Pons (tissue), 1 donor: ENCODE data around the gene ZNF275.
"Not testable (repeated sequence)": the region's sequence is repeated elsewhere in the genome, so short reads cannot be mapped to it uniquely, and the experiment has no call there.

Experiments used
- DNase-seq: peaks from one replicate; pipeline ENCODE4 v3.0.0-alpha.2; 2016; ENCODE audit warnings: low spot score

ZNF275 gene

DNA sequence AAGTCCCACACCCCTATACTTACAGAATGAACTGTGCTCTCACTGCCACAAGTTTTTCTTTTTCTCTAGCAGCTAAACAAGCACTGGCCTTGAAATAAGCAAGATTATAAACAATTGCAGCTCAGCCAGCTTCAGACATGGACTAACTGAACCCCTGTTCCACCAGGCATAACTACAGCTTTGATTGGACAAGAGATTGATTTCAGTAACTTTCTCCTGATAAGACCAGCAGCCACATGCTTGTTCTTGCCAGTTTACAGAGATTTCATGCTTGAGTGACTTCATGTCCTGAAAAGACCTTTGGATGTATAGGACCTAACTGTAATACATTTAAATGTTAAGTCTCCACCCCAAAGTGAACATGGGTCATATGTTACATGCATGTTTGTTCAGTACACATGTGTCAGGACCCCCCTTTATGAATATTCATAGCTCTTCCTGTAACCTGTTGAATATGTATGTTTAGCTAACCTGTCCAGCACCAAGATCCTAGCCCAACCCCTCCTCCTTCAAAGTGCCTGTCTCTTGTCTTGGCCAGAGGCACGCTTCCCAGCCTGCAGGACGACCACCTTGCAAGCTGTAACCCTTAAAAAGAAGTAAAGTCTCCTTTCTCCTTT is 27.9 kb downstream of the ZNF275 start:
- no peak for DNase-seq

DNA sequence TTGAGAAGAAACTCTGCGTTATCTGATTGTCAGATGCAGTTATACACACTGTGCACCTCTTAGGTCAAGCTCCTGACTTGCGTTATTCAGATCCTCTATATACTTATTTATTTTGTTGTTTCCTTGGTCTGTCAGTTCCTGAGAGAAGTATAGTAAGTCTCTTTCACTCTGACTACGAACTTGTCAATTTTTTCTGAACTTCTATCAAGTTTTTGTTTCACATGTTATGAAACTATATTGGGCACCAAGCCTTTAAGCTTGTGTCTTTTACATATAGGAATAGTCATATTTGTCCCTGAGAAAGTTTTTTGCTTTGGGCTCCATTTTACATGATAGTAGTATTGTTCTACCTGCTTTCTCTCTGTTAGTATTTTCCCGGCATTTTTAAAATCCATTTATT is 31.7 kb downstream of the ZNF275 start:
- no peak for DNase-seq

DNA sequence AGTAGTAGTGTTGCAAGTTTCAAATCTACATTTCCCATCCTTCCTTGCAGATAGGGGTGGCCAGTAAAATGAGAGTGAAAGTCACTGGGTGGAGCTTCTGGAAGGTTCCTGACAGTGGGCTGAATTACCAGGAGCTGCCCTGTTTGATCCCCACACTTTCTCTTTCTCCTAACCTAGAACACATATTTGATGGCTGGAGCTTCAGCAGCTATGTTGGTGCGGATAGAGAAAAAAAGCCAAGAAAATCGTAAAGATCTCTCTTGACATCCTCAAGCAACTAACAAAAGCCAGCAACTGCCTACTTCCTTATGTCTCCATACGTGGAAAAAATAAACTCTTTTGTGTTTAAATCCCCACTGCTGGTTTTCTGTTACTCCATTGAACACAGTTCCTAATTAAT is 32.2 kb downstream of the ZNF275 start:
- no peak for DNase-seq

DNA sequence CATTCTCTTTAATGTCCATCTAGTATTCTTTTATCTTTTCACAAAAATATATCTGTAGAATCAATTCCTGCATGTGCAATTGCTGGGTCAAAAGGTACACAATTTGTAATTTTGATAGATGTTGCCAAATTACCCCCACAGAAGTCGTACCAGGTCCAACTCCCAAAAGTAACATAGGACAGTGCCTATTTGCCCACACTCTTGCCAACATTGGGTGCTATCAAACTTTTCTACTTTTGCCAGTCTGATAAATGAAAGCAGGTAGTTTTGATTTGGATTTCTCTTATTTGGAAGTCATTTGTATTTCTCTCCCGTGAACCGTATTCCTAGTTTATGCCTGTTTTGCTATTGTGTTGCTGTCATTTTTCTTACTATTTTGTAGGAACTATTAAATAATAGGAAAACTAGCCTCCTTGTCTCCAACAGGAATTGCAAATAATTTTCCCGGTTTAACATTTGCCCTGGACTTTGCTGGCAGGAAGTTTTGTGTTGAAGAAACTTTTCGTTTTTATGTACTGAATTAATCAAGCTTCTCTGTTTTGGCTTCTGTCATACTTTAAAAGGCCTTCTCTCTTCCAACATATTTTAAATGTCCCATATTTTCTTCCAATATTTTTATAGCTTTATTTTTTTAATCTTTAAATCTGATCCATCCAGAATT is 33.1 kb downstream of the ZNF275 start:
- DNase-seq = no peak

DNA sequence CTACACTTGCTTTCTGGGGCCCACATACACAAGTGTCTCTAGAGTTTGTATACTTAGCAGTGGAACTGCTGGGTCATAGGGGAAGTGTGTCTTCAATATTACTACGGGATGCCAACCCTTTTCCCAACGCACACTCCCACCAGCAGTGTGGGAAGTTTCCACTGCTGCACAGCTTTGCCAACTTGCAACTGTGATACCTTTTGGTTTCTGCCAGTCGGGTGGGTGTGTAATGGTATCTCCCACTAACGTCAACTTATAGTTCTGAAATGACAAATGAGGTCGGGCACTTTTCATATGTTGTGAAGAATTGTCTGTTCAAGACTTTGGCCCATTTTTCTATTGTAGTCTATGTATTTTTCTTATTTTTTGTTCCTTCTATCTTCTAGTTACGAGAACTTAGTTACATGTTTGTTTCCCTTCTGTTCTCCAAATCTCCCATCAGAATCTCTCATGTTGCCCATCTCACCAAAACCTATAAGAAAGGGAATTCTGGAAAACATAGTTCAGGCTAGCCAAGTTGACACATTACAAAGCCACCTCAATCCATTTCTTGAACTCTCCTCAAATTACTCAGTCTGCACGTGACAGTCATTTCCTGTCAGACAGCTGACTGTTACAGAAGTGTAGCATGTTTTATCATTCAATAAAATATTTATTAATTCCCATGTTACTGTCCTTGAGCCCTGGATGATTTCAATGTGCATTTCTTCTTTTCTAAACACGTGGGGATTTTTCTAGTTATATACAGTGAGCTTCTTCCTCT is 36.5 kb downstream of the ZNF275 start:
- DNase-seq = no peak

DNA sequence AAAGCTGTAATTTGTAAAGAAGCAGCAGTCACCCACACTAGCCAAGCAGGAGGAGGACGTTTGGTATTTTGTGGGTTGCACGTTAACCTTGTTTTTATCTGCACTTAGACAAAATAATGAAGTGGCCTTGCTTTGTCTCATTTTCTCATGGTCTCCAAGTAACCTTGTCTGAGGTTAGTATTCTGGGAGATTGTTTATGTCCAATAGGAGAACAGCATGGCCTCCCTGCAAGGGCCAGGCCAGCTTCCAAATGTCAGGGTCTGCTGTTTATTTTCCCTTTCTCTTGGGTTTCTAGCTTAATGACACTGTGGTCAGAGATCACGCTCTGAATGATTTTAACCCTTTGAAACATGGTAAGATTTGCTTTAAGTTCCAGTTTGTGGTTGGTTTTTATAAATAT is 37.3 kb downstream of the ZNF275 start:
- DNase-seq = no peak

DNA sequence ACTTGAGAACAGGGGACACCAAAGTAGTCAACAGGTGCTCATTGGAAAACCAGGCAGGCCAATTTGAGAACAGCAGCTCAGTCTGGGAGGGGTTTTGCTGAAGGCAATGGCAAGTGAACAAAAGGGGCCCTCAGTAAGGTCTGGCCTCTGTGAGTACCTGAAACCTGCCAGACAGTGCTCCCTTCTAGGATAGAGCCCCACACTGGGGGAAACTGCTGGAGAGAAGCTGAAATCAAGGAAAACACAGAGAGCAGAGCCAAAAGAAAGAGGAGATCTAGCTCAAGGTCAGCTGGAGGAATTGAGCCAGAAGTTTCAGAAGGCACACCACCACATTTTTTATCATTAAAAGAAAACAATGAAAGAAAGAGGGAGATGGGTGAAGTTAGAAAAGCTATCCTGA is 39.0 kb downstream of the ZNF275 start:
- DNase-seq = no peak

DNA sequence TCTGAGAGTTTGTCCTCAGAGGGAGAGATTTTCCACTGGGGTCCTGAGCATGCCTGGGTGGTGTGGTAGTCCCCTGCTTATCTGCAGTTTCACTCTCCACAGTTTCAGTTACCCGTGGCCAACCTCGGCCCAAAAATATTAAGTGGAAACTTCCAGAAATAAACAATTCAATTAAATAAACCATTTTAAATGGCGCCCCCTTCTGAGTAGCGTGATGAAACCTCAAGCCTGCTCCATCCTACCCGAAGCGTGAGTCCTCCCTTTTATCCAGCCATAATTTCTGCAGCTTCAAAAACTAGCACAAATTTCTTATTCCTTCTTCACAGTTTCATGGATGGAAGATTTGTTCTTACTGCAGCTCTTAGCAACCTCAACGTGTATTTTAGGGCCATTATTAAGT is 40.5 kb downstream of the ZNF275 start:
- no peak for DNase-seq

DNA sequence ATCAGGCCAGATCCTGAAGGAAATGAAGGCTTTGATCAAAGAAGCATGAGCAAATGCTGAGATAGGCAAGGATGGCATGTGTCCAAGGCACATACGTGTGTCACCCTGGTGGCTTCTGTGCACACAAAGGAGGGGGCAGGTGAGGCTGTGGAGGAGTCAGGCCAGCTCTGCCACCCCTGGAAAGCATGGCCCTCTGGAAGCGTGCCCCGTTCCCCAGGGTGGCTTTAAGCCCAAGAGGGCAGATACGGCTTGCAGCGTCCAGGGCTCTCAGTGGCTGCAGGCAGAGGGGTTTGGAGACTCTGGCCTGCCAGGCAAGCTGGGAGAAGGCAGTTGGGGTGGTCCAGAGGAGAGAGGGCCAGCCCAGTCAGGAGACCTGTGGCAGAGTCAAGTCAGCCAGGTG is 41.6 kb downstream of the ZNF275 start:
- no peak for DNase-seq

DNA sequence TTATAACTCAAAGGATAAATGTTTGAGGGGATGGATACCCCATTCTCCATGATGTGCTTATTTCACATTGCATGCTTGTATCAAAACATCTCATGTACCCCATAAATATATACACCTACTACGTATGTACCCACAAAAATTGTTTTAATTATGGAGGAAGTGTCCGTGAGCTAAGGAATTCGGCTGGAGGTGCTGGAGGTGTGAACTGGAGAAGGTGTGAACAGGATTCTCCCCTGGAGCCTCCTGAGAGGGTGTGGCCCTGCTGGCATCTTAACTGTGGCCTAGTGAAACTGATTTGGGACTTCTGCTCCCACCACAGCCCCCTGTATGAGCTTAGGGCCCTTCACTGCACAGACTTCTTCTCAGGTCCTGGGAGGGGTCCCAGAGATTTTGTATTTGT is 43.8 kb downstream of the ZNF275 start:
- no peak for DNase-seq

DNA sequence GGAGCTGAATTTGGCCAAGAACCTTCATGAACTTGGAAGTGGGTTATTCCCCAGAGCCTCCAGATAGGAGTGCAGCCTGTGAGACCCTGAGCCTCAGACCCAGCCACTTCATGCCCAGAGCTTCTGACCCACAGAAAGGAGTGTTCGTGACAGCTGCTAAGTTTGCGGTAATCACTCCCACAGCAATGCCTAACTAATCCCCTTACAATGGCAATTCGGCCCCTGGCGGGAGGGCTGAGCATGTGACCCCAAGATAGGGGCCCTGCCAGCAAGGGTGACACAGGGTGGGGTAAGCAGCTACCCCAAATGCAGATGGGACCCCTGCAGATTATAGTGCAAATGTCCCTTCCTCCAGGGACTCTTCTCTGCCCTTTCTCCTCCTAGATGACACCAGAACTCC is 44.7 kb downstream of the ZNF275 start:
- no peak for DNase-seq

DNA sequence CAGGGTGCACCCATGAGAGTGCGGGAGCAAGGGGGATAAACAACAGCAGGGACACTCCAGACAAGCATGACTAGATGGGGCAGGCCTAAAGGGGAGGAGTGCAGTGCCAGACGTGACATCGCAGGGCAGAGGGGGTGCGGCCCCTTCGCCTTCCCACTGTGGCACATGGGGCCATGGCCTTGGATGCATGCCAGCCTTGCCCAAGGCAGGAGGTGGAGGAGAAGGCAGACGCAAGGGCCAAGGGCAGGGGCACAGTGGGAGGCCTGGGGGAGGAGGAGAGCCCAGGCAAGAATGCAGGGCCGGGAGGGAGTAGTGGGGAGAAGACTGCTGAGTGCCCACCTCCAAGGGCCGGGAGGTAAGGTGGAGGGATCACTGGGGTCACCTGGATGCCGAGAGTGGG is 45.6 kb downstream of the ZNF275 start:
- no peak for DNase-seq

DNA sequence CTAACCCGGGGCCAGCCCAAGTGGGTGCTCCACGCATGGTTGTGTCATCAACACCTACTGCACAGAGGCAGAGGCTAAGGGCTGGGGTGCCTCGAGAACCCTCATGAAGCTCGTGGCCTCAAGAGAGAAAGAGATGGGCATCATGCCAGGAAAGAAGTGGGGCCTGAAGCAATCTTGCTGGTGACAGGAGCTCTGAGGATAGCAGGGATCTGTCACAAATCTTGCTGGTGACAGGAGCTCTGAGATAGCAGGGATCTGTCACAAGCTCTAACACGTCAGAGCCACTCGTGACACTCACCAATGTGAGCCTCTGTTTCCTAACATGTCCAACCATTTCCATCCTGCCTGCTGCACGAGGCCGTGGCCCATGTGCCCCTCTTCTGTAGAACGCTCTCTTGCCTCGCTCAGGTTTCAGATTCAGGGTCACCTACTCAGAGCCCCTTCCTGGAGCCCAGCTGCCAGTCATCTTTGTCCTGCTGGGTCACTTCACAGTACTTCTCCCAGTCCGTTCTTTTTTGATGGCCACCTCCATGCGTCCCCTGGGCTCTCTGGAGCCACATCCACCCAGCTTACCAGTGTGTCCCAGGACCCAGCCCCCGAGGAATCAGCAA is 46.1 kb downstream of the ZNF275 start:
- DNase-seq = no peak

DNA sequence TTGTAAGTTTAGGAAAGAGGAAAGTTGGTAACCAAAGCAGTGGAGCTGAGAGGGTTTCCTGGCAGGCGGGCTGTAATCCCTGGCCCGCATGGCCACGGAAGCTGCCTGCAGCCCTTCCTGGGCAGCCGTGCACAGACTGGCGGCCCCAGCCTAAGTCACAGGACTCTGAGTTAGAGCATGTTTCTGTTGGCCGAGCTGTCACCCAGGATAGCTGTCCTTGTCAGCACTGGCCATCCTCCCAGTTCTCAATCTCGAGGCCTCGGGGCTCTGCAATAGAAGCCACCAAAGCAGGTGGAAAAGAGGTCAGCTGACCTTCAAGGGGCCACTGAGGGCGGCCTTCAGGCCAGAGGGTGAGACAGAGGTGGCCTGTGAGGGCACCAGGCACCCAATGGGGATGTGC is 46.7 kb downstream of the ZNF275 start:
- no peak for DNase-seq

DNA sequence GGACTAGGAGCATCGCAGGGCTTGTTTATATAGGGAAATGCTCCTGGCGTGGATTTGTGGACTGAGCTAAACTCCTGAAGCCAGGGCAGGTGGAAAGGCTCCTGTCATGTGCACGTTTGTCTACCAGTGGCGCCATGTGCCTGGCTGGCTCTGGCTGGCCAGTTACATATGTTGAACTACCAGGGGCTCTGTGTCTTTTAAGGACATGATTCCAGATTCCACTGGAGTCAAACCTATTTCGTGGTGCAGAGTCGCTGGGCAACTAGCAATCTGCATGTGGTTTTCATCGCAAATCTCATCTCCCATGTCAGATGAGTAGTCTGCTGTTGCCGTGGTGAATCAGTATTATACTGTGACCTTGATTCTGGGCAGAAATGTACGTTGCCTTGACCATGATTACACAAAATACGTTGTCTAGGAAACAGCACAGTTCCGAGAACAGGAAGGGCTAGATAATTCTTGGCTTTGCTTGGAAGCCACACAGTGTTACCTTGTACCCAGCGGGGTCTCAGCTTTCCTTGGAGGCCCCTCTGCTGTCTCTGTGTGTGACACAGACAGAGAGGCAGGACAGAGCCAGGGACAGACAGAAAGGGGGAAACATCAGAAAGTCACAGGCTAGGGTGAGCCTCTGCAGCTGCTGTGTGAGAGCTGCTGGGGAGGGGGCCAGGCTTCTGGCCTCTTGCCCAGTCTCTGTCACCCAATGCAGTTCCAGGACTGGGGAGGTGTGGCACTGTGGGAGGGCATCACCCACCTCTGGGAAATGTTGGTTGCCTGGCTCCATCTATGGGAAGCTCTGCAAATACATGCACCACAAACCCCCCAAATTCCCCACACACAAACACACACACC is 48.0 kb downstream of the ZNF275 start:
- DNase-seq = peak; percentile 5

DNA sequence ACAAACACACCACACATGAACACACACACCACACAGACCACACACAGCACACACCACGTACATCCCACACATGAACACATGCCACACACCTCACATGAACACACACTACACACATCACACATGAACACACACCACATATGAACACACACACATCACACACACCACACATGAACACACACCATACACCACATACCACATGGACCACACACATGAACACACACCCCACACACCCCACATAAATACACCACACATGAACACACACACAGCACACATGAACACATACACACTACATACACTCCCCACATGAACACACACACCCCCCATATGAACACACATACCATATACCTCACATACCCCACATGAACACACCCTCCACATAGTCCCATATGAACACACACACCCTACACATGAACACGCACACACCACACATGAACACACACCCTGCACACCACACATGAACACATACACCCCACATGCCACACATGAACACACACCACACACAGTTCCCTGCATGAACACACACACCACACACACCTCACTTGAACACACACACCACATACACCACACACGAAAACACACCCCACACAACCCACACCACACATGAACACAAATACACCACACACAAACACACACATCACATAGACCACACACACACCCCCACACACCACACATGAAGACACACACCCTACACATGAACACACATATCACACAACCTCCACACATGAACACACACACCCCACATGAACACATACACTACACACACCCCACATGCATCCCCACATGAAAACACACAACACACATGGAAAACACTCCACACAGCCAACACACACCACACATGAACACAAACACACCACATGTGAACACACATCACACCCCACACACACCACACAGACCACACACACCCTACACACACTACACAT is 48.9 kb downstream of the ZNF275 start:
- DNase-seq = no peak

DNA sequence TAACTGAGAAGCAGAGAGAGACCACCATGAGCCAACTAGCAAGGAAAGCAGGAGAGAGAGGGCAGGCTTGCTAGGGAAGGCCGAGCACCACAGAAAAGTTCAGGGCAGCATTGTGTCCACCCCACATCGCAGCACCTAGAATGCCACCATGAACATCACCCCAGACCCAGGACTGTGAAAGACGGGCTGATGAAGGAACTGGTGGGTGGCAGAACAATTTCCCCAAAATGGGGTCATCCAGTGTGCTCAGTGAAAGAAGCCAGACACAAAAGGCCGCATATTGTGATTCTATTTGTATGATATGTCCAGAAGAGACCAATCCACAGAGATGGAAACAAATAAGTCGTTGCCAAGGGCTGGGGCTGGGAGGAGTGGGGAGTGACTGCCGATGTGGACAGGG is 50.4 kb downstream of the ZNF275 start:
- no peak for DNase-seq

DNA sequence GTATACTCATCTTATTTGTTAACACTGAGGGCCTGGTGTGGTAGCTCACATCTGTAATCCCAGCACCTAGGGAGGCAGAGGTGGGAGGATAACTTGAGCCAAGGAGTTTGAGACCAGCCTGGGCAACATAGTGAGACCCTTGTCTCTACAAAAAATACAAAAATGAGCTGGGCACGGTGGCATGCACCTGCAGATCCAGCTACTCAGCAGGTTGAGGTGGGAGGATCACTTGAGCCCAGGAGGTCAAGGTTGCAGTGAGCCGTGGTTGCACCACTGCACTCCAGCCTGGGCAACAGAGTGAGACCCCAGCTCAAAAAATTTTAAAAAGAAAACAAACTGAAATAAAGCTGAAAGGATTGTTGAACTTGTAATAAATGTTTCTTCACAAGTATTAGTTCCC is 51.0 kb downstream of the ZNF275 start:
- DNase-seq = not testable (repeated sequence)

DNA sequence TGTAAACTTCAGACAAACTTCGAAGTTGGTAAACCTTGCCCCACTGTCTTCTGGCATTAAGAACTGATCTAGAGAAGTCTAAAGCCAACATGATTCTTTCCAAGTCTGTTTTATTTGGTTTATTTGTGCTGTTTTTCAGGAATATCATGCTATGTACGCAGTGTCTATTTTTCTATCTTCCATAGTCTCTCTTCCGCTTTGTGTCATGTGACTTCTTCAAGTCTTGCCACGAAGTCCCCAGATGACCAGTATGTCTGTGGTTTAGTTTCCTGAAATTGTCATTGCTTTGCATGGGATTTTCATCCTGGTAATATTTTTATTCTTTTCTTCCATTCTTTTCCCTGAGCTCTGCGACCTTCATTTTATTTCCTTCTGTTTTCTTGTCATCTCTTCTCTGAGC is 52.1 kb downstream of the ZNF275 start:
- no peak for DNase-seq

DNA sequence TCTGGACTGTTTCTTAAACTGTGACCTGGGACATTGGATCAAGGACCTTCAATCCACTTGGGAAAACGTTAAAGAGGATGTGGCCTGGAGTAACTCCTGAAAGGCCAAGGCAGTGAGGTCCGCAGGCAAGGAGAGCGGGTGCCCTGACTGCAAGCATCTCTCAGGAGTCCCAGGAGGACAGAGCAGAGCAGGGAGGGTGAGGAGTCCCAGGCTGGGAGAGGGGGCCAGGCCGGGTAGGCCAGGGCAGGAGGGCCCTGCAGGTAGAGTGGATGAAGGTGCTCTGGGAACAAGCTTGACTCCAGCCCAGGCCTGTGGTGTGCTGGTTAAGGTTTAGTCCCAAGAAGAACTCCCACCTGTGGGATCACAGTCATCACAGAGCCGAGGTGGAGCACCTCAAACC is 53.4 kb downstream of the ZNF275 start:
- no peak for DNase-seq
